GM21360 (cell line): ENCODE measurements around the gene PDE2A.

Experiments
- ATAC-seq: cut with Tn5 transposase; IDR thresholded peaks from one replicate; pipeline ENCODE4 v1.9.1; 2021; ENCODE audit warnings: mild to moderate bottlenecking, moderate library complexity; ENCODE audit not compliant: unreplicated experiment

PDE2A gene

DNA sequence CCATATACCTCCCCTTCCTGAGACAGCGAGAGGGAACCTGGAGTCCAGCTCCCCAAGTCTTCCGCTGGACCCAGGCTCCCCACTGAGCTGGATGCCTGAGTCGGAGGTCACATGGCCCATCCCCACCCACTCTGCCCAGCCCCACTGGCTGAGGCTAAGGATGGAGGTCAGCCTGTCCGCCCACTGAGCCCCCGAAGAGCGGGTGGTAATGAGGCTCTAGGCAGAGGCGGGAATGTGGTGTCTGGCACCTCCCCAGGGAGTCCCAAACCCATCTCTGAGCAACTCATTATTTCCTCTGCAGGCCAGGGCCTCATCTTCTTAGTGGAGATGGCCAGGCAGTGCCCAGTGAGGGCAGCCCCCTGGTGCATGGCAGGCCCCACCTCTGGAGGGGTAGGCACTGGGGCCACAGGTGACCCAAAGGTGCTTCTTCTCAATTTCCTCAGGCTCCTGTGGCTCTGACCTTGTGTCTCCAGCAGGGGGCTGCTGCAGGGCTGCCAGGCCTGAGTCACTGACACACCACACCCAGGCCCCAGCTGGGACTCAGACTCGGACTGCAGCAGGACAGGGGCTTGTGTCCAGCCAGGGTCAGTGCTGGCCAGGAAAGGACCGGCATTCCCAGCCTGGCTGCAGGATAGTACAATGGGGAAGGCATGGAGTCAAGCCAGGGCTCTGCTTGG is 10.2 kb upstream of the PDE2A start:
- no peak for ATAC-seq

GRCh38 chr11:72683782-72684200 is 9.6 kb upstream of the PDE2A start:
- no peak for ATAC-seq

- no peak for ATAC-seq
Observed at GRCh38 chr11:72682858-72683243, 8.6 kb upstream of the PDE2A start.

DNA sequence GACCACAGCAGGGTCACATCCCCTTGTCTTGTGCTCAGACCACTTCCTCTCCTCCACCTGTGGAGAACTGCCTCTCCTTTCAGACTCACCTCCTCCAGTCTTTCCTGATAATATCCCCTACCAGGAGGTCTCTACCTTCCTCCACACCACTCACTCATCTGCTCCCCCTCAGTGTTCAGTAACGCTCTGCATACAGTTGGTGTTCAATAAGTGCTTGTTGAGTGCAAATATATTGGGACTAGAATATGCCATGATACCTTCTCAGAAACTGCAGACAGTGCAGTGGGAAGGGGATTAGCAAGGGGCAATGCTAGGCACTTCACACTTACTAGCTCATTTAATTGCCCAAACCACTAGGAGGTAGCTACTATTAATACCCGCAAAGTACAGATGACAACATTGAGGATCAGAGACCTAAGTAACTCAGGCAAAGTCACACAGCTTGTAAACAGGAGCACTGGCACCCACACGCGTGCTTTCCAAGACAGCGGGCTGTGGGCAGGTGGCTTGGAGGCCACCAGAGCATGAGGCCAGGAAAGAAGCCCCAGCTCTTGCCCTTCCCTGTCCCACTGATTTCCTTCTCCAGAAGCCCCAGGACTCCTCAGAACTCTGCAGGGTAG is 8.1 kb upstream of the PDE2A start:
- ATAC-seq, result no peak

- no peak for ATAC-seq
Observed at GRCh38 chr11:72681226-72682153, 7.3 kb upstream of the PDE2A start.

- ATAC-seq, result no peak
Observed at GRCh38 chr11:72680624-72681158, 6.5 kb upstream of the PDE2A start.

- ATAC-seq, result no peak
Observed at GRCh38 chr11:72679869-72680268, 5.6 kb upstream of the PDE2A start.

DNA sequence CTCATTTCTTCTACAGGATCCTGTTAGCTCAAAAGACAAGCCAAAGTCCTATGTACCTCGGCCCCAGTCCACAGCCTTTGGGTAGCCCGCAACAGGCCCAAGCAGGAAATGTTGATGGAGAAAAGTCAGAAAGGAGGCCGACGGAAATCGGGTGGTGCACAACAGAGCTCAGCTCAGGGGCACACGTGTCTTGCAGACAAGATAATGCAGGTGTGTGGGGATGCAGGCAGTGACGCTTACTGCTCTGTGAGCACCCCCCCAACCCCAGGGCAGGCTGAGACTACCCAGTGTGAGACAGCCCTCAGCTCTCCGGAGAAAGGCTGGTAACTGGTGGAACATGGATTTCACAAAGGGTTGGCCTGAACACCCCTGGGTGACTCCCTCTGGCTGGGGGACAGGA is 4.3 kb upstream of the PDE2A start:
- no peak for ATAC-seq

GRCh38 chr11:72676861-72677341 is 2.7 kb upstream of the PDE2A start:
- no peak for ATAC-seq

GRCh38 chr11:72675221-72675620 is 999 bp upstream of the PDE2A start:
- ATAC-seq, result no peak

- ATAC-seq, result no peak
Observed at GRCh38 chr11:72673284-72673942, 809 bp downstream of the PDE2A start.

DNA sequence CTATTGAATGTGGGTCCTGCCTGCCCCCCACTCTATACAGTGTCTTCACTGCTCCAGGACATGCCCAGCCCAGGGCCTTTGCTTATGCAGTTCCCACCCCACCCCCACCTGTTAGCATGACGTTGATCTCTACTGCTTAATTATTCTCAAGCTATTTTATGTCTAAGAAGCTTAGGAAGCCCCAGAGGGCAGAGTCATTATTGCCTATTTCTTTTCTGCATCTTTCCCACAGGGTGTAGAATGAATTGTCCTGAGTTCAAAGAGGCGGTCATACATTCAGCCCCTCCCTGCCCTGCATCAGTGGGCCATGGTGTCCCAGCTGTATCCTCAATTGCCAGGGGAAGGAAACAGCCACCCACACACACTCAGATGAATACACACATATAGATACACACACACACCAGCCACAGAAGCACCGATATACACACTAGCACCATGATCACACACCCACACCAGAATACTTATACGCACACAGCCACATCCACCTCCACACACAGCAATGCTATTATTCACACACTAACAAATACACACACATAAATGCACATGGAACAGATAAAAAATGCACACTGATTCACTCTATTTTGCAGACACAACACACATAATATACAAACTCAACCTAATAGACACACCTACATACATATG is 1.5 kb downstream of the PDE2A start:
- no peak for ATAC-seq

GRCh38 chr11:72671152-72672099 is 2.8 kb downstream of the PDE2A start:
- no peak for ATAC-seq

- no peak for ATAC-seq
Observed at GRCh38 chr11:72670041-72670440, 4.2 kb downstream of the PDE2A start.

- ATAC-seq, result no peak
Observed at GRCh38 chr11:72669527-72669926, 4.7 kb downstream of the PDE2A start.

DNA sequence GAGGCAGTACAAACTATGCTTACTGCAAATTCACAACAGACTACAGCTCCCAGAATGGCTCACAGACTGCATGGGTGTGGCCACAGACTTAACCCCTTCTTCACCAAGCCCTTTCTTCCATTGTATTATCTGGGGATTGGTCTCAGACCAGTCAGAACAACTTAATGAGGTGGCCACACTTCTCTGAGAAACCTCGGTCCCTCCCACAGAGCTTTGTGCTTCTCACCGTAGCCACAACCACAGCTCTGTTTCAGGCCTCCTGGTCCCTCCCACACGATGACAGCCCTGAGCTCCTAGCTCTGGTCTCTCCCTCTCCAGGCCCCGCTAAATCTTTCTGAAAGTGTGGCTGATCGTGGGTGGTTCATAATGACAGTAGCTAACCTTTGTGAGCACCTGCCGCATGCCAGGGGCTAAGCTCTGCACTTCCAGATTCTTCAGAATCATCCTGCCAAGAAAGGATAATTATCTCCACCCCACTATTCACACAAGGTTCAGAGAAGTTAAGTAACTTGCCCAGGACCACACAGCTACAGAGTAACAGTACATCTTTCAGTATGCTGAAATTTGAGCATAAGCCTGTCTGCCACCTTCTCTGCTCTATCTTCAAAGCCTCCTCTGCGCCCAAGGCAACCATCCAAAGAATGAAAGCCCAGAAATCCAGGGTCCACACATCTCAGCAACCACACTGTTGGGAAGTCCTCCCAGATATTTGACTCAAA is 5.4 kb downstream of the PDE2A start:
- peak; percentile 73 for ATAC-seq

GRCh38 chr11:72665911-72666472 is 8.2 kb downstream of the PDE2A start:
- ATAC-seq, result no peak

GRCh38 chr11:72662036-72662435 is 12.2 kb downstream of the PDE2A start:
- no peak for ATAC-seq
